K562 (cell line): Measurements from ENCODE around the gene PPFIA3. TPM values are rescaled to one million over a fixed set of nuclear protein-coding genes. Genes with fewer than 3 reads are reported as not detected.

Source experiments
- GTF2E2 ChIP-seq: fragments of 200-800 bp; sonication (Bioruptor generic); IDR thresholded peaks from 2 replicates; pipeline ENCODE4 v1.6.1; 2016; ENCODE audit warnings: missing genetic modification characterization, missing compliant biosample characterization
- HOXB6 ChIP-seq: fragments of 250-450 bp; sonication (Bioruptor Pico); IDR thresholded peaks from 2 replicates; pipeline ENCODE4 v1.5.1; 2022; ENCODE audit warnings: mild to moderate bottlenecking, borderline replicate concordance
- ILK ChIP-seq: fragments of 450-650 bp; IDR thresholded peaks from 2 replicates; pipeline ENCODE4 v1.6.1; 2016; ENCODE audit warnings: missing genetic modification characterization, low read depth, mild to moderate bottlenecking, missing compliant biosample characterization, moderate library complexity, borderline replicate concordance
- JUND ChIP-seq, 2 experiments: IDR thresholded peaks; 2 replicates in 1 of 2; 3 replicates in 1 of 2; pipeline ENCODE4 v1.6.1; 2011; ENCODE audit warnings: borderline replicate concordance in 2 of 2, low read depth in 2 of 2, low read length in 2 of 2, improper control_type of control experiment in 1 of 2, missing biosample characterization in 1 of 2, missing genetic modification characterization in 1 of 2, missing genetic modification reagents in 1 of 2
- MNT ChIP-seq, 2 experiments: fragments of 450-650 bp; conservative IDR thresholded peaks; 2 replicates each; pipeline ENCODE4 v1.6.1; 2017; ENCODE audit warnings: mild to moderate bottlenecking in 2 of 2, moderate library complexity in 2 of 2
- MTF1 ChIP-seq: fragments of 250-450 bp; sonication (Bioruptor Pico); IDR thresholded peaks from 2 replicates; pipeline ENCODE4 v1.9.0; 2021; ENCODE audit warnings: moderate library complexity, mild to moderate bottlenecking, inconsistent platforms, borderline replicate concordance
- NR2C1 ChIP-seq, 2 experiments: fragments of 450-650 bp; IDR thresholded peaks; 2 replicates each; pipeline ENCODE4 v1.6.1; 2017; ENCODE audit warnings: mild to moderate bottlenecking in 2 of 2, antibody characterized with exemption in 1 of 2, inconsistent platforms in 1 of 2, missing compliant biosample characterization in 1 of 2, missing genetic modification characterization in 1 of 2
- NRF1 ChIP-seq, 2 experiments: fragments of 450-650 bp; IDR thresholded peaks in 1 of 2; conservative IDR thresholded peaks in 1 of 2; 2 replicates each; pipeline ENCODE4 v1.6.1; 2014; ENCODE audit warnings: mild to moderate bottlenecking in 2 of 2
- SIRT6 ChIP-seq: IDR thresholded peaks from one replicate; pipeline ENCODE4 v1.6.1; 2012; ENCODE audit warnings: low read depth, mild to moderate bottlenecking, control low read depth, inconsistent platforms, low read length, moderate library complexity
- SMAD2 ChIP-seq: fragments of 150-350 bp; IDR thresholded peaks from 2 replicates; pipeline ENCODE4 v1.6.1; 2014; ENCODE audit warnings: low read depth, mild to moderate bottlenecking, low read length
- SMC3 ChIP-seq: conservative IDR thresholded peaks from 2 replicates; pipeline ENCODE4 v1.6.1; 2011; ENCODE audit warnings: low read depth, low read length, improper control_type of control experiment; ENCODE audit not compliant: insufficient read depth
- ZBTB40 ChIP-seq, 2 experiments: fragments of 450-650 bp in 1 of 2; sonication (generic) in 1 of 2; formaldehyde crosslinking in 1 of 2; IDR thresholded peaks; 2 replicates each; pipeline versions ENCODE4 v1.7.1 to v1.9.0; 2016 to 2022; ENCODE audit warnings: inconsistent platforms in 1 of 2, mild to moderate bottlenecking in 1 of 2, missing genetic modification reagents in 1 of 2
- ZNF217 ChIP-seq: sonication (generic); formaldehyde crosslinking; IDR thresholded peaks from 2 replicates; pipeline ENCODE4 v1.8.0; 2022; ENCODE audit warnings: mild to moderate bottlenecking, missing genetic modification reagents
- polyA plus RNA-seq, 8 experiments: library from polyadenylated mRNA; depleted of rRNA in 4 of 8; stranded (reverse) in 5 of 8; unstranded in 3 of 8; fragments of >200 nt; fragmentation: Nextera tagmentation in 2 of 8; fragmentation: Illumina TruSeq in 1 of 8; extraction: Ambion mirVana in 2 of 8; extraction: Trizol in 1 of 8; gene quantifications; 2 replicates each; pipeline versions ENCODE4 v1.2.1 to v1.2.3, GENCODE V29; 2011 to 2014; ENCODE audit warnings: inconsistent platforms in 1 of 8, missing spikeins in 1 of 8
- total RNA-seq, 7 experiments: library from RNA; depleted of rRNA in 6 of 7; stranded (reverse); fragments of >200 nt in 6 of 7; fragmentation: Illumina TruSeq in 2 of 7; extraction: Trizol in 2 of 7; gene quantifications; 2 replicates each; pipeline versions ENCODE4 v1.2.1 to v1.2.3, GENCODE V29; 2011 to 2021; ENCODE audit warnings: low replicate concordance in 1 of 7

Gene PPFIA3
- total and polyA plus RNA-seq, 9 of the 15 experiments (the other 6 are each of a cell fraction or from before 2014, with no cell fraction given): 0.10 to 53.0 (median 17.6) TPM

GRCh38 chr19:49106648-49107135 is 12.7 kb upstream of the PPFIA3 start (continued):
- TF ChIP-seq MTF1 (CRISPR knock-in tag) (no peak), NRF1 (conservative IDR thresholded peaks at IDR 0.05 in 1 of 2, IDR thresholded peaks at IDR 0.05 in 1 of 2) (peak; percentile 45 to 59), NR2C1 (IDR thresholded peaks at IDR 0.05) (no peak), NR2C1 (tag; IDR thresholded peaks at IDR 0.05) (no peak), SIRT6 (no peak), GTF2E2 (tag) (no peak), ZNF217 (CRISPR knock-in tag) (no peak), JUND (IDR thresholded peaks at IDR 0.05; ENCODE audit: borderline replicate concordance, low read depth, low read length) (0 out of 2 replicates have a peak, but pooled peaks have one; percentile 4), JUND (tag; IDR thresholded peaks at IDR 0.05; ENCODE audit: borderline replicate concordance, low read depth, low read length) (peak; percentile 67; the same call in 1 of the 3 replicates), HOXB6 (CRISPR knock-in tag) (no peak), ILK (tag) (no peak), ZBTB40 (IDR thresholded peaks at IDR 0.05) (no peak), ZBTB40 (CRISPR knock-in tag; IDR thresholded peaks at IDR 0.05) (no peak), SMC3 (peak; percentile 44), MNT (conservative IDR thresholded peaks at IDR 0.05) (peak in 1 of 2 experiments; percentile 59; a peak in 2 of 4 replicates), SMAD2 (no peak)
